CD4-positive, alpha-beta T cell treated with Interleukin-4 for 1 hour (primary cell): ENCODE measurements around the gene HIVEP3.

ENCODE experiments used
- DNase-seq, 2 donors: peaks; one replicate each; pipeline ENCODE4 v3.0.0-alpha.2; 2020 to 2022

HIVEP3 gene

DNA sequence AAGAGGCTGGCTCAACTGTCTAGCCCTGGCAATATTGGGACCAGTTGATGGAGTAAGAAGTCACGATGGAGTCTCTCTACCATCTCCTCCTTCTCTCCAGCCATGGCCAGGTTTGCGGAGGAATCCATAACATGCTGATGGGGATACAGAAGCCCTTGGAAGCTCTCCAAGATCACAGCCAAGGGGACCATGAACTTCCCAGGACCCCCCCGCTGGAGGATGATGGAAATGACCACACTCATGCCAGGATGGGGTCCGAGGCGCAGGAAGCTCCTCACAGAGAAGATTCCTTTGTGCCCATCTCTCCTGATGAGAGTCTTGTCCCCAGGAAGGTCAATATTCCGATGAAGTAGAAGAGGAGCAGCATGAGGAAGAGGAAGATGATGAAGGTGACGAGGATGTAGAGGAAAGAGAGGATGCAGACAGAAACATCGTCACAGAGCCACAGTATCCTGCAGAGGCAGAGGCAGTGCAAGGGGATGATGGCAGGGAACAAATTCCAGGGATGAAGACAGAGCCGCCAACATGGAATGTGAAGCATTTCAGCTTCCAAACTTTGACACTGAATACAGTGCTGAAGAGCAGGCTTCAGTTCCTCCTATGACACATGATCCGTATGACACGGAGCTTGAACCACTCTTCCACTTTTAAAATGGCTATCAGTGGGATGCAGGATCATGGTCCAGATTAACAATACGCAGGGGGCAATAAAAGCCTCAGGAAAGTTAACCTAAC, 376.4 kb downstream of the HIVEP3 start:
- DNase-seq: no peak

DNA sequence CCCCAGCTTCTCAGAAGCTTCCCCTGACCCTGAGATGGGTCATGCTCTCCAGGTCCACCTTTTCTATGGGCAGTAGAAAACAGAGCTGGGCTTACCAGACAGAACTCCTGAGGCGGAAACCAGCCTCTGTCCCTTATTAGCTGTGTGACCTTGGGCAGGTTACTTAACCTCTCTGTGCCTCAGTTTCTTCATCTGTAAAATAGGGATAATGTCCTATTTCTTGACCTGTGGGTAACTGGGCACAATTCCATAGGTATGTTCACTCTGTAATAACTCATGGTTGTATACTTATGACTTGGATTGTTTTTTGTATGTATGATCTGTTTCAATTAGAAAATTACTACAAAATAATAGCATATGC, 377.1 kb downstream of the HIVEP3 start:
- DNase-seq: no peak

DNA sequence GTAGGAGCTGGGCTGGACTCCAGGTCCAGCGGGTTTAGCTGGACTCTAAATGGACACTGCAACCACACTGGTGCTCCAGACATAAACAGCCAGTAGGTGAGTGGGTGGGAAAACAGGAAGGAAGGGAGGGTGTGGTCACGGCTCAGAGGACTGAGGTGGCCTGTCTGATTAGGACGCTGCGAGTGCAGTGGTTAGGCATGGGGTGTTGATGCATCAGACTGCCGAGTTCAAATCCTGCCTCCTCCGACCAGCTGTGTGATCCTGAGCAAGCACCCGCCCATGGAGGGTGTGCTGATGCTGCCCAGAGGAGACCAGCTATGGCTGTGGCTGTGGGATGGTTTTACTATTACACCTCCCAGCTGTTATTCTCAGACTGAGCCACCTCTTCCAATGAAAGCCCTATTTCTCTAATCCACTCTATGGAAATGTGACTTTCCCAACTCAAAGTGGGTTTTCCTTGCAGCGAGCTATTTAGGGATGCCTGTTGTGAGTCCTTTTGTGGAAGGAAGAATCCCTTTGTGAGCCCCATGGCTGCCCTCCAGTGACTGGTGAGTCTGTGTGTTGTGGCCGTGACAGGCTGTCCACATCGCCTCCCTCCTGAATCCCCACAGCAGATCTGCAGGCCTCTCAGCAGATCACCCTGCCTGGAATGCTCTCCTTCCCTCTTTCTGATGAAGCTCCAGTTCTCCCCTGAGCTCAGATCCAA, 377.7 kb downstream of the HIVEP3 start:
- no peak for DNase-seq

DNA sequence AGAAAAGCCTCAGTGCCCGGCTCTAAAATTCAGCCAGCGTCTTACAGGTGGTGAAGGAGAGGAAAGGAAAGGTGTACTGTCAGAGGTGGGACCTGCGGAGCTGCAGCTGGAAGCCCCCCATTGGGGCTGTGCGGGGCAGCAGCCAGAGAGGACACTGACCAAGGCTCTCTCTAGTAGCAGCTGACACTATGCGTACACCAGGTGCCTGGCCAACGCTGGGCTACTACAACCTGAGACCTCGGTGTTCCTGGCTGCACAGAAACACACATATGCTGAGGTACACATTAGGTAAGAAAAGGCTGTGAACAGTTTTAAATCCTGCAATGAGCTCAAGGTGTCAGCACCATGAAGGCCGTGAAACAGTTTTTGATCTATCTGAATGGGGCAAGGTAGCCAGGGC, 378.7 kb downstream of the HIVEP3 start:
- no peak for DNase-seq

DNA sequence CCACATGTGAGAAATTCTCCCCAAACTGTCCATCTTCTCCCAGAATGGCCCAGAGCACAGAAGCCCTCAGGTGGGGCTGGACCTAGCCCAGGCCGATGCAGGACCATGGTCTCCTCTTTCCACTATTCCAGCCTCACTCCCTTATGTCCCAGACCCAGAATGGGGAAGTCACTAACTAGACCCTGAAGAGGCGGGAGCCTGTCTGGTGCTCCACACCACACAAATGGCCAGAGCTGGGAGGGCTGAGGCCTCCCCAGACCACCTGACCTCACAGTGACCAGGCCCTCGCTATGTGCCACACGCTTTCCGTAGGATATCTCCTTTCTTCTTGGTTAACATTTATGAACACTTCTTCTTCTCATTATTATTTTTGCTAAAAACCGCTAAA, 379.3 kb downstream of the HIVEP3 start:
- no peak for DNase-seq

DNA sequence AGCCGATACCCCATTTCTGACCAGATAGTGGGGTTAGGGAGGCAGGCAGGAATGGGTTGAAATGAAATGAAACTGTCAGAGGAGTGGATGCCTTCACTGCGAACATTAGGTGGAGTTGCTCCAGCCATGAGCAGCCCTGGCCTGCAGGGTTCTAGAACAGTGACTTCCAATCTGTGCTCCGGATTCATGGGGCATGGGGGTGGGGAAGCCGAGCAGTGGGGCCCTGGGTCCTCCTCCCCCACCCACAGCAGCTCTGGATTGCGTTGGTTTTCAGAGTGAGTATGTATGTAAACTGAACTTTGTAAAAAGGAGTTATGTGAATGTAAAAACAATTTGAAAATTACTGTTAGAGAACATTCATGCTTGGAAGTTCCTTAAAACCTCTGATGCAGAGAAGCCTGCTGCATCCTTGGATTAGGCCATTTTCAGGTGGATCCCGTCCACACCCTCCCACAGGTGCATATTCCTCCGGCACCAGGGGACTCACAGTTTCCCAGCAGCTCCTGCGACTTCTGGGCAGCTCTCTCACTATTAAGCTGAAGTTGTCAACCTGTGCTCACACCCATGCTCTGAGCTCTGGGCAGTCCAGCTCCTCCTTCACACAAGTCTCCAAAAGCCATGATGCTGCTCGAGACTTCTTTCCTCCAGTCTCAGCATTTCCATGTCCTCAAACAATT, 379.8 kb downstream of the HIVEP3 start:
- no peak for DNase-seq

DNA sequence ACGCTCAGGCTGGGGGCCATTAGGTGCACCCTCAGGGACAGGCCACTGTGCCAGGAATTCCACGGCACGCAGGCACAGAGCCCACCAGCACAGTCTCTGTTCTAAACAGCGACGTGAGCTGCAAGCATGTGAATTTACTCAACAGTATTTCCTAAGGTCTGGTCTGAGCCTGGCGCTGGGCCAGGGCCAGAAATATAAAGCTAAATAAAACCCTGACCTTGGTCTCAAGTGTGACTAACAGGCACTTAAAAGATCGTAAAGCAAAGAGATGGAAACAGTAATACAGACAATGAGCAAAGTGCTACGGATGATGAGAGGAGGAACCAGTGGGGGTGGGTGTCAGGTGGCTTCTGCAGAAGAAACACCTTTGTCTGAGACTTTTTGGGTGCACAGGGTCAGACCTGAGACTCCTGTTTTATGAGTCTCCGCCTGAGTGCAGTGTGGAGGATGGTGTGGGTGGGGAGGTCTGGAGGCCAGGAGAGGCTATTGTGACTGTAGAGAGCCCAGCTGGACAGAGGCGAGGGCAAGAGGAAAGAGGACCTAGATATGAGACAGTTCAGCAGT, 380.9 kb downstream of the HIVEP3 start:
- no peak for DNase-seq

DNA sequence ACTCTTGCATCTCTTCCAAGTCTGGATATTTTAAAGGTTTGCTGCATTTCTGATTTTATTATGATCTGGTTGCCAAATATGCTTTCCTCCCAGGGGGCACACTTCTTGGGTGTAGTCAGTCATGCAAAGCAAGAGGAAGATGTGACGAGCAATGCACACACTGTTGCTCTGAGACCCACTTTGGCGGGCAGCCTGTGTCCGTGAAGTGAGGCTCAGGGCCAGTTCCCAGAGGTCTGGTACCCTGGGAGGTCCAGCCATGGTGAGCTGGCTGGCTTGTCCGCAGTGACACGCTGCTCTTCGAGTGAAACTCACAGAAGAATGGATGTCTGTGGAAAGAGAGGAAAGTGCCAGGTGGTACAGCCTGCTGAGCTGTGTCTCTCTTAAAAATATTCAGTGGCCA, 381.5 kb downstream of the HIVEP3 start:
- DNase-seq: no peak

DNA sequence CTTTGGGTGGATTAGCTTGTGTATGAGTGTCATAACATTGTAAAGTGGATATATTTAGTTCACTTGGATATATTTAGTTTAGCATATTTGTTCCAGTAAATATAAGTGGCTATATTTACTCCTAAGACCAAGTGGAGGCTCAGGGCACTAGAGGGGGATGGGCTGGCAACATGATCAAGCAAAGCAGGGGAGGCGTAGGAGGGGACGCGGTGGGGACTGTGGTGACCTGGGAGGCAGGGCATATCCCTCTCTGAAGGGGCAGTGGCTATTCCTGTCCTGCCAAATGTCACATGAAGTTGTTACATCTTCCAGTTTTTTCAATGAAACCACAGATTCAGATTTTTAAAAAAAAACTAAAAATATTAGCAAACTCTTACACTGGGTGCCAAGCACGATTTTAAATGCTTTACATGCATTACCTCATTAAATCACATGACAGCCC, 382.3 kb downstream of the HIVEP3 start:
- DNase-seq: no peak

DNA sequence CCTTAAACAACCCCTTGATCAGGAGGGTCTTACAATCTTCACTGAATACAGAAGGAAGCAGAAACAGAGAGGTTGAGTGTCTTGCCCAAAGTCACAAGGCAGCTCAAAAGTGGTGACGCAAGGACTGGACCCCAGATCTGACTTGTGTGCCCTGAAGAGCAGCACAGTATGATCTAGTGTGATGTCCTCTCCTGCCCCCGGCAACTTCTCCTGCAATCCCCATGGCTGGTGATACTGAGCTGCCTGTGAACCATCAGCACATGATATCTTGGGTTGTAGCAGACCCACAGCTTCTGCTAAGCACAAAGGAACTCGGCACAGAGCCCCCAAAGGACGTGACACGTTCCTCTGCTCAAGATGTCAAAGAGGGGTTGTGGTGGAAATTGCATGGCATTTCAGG, 383.0 kb downstream of the HIVEP3 start:
- DNase-seq: no peak

DNA sequence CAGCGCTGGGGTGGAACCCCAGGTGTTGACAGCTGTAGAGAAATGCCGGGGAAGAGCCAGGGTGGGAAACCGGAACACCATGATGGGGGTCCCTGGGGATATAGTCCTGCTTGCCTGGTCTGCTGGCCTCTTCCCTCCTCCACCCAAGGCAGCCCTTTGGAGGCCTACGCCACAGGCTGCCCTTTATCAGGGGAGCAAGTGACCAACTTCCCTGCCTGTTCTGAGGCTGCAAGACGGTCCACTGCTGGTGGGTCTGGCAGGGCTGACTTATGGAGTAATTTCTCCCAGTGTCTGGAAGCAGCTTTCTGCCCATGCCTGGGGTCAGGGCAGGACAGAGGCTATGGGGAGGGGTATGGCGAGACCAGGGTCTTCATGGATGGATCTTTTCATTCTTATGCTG, 383.4 kb downstream of the HIVEP3 start:
- no peak for DNase-seq

DNA sequence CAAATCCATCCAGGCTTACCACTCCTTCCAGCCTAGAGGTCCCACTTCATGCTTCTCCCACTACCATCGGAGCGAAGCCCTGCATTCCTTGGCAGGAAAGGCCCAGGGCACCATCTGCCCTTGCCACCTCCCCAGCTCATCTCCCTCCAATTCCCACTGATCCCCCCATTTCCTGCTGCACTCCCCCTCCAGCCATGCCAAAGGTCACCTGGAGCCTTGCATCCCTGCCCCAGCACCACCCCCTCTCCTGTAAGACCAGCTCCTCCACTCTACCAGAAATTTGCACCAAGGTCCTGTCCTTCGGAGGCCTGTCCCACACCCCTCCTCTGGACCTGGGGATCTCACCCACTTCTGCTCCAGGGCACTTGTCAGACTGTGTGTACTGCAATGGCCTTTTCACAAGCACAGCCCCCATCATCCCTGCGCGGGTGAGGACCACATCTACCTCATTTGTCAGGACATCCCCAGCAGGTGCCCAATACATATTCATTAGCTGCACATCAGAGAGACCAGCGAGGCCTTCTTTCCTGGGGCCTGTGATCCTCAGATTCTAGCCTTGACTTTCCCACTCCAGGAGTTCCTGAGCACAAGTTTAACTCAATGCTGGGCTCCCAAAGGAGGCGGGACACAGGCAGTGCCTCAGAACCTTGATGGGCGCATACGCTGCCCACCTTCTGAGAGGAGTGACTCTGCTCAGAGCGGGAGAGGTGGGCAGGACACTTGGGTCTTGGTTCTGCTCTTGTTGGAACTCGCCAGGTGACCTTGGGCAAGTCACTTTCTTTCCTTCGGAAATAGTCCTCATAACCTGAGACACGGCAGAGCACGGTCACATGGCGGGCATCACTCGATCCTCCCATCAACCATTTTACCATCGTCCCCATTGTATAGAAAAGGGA, 384.3 kb downstream of the HIVEP3 start:
- no peak for DNase-seq

DNA sequence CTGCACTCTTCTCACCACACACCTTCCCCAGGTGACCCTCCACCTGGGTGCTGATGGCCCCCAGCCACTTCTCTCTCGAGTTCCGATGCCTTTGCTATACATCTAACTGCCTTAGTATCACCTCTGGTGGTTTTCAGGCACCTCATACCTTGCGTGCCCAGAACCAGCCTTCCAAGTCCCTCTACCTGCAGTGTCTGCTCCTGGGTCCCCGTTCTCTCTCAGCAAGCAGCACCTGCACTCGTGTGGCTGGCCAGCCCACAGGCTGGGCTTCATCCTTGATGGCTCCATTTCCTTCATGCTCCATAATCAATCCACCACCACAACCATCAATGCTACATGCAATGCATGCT, 385.0 kb downstream of the HIVEP3 start:
- no peak for DNase-seq

DNA sequence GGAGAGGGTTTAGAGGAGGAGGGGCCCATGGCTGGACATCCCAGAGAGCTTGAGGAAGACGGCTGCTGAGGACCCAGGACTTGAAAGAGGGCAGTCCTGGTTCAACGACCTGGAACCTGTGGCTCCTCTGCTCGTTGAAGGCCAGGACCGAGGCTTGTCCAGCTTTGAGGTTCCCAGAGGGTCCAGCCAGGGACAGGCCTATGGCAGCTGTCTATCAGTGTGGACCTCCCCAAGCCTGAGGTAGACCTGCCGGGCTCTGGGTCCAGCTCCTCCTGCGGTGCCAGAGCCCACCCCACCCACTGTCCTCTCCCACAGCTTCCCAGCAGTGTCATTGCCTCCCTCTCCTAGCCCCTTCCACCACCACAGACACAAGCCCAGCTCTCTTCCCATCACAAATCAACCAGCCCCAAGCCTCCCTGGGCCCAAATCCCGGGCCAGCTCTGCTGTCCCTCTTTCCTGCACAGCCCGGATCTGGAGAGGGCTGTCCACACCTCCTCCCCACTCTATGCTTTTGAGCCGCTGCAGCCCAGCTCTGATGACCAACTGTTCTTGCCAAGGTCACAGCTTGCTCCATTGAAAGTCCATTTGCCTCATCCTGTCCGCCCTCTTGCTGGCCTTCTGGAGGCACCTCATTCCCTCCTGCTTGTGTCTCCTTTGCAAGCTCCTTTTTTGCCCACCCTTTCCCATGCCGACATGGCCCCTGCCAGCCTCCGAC, 385.5 kb downstream of the HIVEP3 start:
- DNase-seq: no peak

DNA sequence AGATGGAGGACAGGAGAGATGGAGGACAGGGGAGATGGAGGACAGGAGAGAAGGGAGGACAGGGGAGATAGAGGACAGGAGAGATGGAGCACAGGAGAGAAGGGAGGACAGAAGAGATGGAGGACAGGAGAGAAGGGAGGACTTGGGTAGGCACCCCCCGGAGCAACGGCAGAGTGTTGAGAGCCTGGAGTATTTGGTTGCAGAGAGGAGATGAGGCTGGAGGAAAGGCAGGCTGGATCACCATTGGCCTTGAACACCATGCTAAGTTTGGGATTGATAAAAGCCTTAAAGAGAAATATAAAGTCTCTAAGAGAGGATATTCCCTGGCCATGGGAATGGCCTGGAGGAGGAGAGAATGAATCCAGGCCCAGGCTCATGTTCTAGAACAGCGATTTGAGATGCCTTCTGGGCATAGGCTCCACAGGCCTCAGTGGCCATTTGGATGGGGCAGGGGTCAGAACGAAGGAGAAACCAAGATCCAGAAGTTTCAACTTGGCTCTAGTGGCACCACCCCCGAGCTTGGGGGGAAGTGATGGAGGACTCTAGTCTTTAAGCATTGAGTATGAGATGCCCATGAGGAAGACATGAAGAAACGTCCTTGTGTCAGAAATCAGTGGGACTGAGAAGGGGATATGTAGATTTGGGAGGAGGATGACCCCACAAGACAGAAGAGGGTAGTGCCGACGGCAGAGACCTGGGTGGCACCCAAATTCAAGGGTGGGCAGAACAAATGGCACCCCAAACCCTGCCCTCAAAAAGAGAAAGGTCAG, 386.3 kb downstream of the HIVEP3 start:
- DNase-seq: no peak

DNA sequence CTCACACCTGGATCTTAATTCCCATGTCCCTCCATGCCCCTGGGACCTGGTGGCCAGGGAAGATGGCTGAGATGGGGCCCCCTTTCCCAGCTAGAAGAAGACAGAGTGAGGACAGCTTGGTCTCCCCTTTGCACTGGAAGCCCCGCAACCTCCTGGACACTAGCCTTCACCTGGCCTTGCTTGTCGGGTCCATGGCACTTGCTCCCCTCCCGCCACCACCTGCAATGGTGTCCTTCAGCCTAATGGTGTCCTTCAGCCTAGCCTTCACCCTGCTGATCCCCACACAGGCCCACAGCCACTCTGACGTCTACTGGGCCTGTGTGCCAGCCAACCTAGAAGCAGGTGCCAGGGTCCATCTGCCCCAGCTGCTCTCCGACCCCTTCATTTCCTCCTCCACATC, 388.3 kb downstream of the HIVEP3 start:
- DNase-seq: no peak

DNA sequence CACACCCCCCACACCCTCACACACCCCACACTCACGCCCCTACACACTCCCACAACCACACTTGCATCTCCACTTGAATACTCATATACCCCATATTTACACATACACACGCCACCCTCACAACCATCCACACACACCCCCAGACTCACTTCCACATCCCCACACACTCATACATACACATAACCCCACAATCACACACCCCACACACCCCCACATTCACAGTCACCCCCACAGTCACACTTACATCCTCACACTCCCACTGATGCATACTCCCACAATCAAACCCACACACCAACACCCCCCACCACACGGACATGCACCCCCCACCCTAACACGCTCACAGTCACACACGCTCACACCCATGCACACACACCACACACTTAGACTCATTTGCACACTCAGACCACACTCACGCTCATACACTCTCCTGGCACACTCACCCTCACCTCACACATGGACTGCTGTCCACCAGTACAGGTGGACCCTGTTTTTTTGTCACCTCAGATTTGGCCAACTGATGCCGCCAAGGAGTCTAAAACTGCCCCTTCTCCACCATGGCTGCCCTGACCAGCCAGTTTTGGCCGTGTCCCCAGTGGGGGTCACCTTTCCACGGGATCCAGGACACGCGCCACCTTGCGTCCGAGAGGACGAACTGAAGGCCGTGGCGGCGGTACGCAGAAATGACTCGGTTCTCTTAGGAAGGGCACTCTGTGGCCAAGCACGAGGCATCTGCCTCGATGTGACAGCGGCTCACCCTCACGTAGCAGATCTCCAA, 388.9 kb downstream of the HIVEP3 start:
- DNase-seq: no peak

DNA sequence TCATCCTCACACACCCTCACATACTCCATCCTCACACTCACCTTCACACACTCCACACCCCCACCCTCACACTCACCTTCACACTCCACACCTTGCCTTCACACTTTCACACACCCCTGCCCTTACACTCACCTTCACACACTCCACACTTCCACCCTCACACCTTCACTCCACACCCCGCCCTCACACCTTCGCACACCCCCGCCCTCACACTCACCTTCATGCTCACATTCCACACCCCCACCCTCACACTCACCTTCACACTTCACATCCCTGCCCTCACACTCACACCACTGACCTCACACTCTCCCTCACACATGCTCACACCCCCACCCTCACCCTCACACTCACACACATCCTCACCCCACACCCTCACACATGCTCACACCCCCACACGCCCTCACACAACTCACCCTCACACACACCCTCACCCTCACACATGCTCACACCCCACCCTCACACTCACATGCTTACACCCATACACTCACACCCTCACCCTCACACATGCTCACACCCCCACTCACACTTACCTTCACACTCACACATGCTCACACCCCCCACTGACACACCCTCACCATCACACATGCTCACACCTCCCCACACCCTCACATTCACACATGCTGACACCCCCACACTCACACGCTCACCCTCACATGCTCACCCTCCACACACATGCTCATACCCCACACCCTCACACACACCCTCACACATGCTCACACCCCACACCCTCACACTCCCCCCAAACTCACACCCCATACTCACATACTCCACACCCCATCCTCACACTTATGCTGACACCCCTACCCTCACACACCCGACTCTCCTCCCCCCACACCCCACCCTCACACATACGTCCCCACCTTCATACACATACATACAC, 389.8 kb downstream of the HIVEP3 start:
- no peak for DNase-seq

DNA sequence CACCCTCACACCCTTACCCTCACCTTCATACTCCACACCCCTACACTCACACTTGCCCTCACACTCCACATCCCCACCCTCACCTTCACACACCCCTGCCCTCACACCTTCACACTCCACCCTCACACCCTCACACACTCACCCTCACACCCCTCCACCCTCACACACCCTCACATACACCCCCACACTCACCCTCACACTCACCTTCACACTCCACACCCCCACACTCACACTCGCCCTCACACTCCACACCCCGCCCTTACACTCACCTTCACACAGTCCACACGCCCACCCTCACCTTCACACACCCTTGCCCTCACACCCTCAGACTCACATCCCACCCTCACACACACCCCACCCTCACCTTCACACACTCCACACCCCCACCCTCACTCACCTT, 390.6 kb downstream of the HIVEP3 start:
- DNase-seq: no peak
